GM18507 (cell line): ENCODE data around the gene AMBRA1.
A peak's percentile ranks its signal among the peaks of the same experiment; 100 is the strongest.

Source experiments
- DNase-seq: peaks from one replicate; pipeline ENCODE4 v3.0.0; 2011; ENCODE audit warnings: low read depth; ENCODE audit not compliant: insufficient read length; ENCODE audit errors: extremely low spot score
- FAIRE-seq: peaks from 2 replicates; lab custom pipeline; 2011; peaks lifted over from hg19 to GRCh38; lab: Jason Lieb, UNC

Gene AMBRA1

DNA sequence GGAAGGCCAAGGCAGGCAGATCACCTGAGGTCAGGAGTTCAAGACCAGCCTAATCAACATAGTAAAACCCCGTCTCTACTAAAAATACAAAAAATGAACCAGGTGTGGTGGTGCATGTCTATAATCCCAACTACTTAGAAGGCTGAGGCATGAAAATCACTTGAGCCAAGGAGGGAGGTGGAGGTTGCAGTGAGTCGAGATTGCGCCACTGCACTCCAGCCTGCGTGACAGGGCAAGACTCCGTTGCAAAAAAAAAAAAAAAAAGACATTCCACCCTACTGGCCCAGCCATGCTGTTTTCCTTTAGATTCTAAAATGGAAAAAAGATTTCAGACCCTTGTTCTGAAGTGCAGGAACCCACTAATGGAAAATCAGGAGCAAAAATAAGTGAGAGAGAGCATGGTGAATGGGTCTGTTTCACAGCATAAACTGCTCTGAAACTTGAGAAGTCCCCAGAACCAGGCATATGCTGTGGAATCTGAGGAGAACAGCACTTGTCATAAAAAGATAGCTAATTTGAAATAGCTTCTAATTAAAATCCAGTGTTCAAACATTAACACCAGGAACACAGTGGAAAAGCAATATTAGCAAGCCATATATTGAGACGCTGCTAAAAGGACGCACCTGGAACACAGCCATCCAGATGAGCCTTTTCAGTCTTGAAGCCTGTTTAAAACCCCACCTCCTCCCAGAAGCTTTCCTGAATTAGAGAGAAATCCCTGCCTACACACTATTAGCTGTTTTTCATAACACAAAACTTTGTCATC is 136.0 kb downstream of the AMBRA1 start:
- no peak for DNase-seq
- FAIRE-seq = no peak

DNA sequence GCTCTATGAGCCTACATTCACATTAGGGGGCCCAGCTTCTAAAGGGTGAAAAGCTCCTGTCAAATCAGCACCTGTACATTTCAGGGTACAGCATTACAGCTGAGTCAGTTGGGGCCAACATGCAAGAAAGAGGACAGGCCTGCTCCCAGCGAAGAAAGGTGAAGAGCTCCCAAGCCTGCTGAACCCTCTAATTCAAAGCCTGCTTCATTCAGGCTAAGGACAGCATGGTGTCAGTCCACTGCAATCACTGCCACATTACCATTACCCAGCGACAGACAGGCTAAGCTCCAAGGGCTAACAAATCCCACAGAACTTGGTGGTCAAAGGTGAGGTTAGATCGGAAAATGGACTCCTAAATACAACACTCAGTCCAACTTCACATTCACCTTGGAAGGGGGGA is 136.8 kb downstream of the AMBRA1 start:
- FAIRE-seq (no peak), DNase-seq (no peak)

DNA sequence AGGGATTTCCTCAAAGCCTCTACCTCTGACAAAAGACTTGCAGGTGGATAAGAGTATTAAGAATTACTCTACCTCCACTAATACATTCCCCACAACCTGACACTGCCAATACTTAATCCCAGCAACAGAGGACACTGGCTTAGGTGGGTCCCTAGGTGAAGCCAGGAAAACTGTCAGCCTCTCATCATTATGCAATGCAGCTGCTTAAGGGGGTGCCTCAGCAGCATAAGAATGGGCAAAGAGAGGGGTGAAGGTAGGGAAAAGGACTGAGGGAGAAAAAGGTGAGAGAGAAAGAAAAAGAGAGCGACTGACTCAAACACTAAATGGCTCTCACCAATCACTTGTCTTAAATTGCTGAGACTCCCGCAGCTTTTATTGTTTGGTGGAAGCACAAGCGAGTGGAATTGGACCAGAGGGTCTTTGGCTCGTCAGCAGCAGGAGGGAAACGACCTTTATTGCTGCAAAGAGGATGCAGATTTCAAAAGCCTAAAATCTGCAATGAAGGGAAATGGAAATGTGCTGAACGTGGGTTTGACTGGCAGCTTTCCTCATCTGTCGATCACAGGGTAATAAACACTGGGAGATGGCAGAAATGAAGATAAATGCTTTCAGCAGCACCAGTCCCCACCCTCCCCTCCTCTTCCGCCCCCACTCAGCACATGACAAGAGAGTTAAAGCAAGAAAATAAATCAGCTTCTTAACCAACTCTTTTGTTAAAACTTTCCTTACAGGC is 137.4 kb downstream of the AMBRA1 start:
- DNase-seq = no peak
- no peak for FAIRE-seq

DNA sequence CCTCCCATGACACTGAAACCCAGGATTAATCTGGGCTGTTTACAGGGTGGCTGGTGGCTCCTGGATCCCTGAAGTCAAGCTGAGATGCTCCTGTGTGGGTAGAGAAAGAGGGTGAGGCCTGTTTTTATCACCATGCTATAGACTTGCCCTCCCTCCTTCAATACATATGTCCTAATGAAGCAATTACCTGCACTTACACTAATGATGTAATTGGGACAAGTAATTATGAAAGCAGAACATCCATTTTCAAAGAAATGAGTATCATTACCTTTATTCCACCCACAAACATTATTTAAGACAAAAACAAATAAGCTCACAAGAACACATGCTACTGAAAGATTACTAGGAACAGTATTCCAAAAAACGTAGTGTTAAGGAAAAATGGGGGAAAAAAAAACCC is 138.0 kb downstream of the AMBRA1 start:
- FAIRE-seq = no peak
- no peak for DNase-seq

DNA sequence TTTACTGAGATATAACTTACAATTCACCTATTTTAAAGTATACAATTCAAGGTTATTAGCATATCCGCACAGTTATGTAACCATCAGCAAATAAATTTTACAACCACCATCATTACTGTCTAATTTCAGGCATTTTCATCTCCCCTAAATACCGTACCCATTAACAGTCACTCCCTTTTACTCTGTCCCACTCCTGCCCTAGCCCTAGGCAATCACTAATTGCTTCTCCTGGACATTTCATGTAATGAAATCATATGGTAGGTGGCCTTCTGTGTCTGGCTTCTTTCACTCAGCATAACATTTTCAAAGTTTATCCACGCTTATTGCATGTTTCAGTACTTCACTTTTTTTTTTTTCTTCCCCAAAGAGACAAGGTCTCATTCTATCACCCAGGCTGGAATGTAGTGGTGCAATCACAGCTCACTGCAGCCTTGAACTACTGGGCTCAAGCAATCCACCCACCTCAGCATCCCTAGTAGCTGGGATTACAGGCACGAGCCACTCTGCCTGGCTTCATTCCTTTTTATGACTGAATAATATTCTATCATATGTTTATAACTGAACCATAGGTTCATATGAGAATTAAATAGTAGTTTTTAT is 140.8 kb downstream of the AMBRA1 start:
- FAIRE-seq (no peak), DNase-seq (no peak)

DNA sequence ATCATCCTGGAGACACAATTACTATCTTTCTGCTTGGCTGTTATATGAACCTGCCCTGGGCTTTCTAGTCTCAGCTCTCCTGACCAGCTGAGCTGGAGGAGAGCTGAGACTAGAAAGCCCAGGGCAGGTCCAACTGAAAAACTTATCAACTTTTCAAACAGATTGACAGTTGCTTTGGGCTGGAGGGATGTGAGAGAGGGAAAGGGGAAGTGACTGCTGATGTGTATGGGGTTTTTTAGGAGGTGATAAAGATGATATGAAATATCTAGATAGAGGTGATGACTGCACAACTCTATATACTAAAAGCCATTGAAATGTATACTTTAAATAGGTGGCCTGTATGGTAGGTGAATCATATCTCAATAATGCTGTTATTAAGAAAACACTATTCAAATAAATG is 142.1 kb downstream of the AMBRA1 start:
- no peak for FAIRE-seq
- no peak for DNase-seq

DNA sequence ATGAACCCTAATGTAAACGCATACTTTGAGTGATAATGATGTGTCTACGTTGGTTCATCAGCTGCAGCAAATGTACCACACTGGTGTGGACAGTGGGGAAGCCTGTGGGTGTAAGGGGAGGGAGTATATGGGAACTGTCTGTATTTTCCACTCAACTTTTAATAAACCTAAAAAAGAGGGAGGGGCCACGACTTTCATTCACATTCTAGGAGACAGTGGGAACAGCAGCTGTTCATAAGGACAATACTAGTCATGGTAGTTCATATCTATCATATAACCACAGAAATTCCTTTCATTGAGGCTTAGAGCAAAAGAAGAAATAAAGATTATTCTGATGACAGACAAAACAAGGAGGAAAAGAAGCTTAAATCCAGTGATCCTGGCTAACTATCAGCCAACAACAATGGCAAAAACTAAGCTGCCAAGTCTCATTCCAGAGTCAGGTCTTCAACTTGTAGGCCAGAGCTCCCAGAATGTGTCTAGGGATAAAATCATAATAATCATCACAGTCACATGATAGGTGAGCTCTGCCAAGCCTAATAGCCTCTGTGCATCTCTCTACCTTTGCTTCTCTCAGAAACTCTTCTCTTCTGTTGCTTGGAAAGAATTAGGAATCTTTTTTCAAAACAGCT is 142.9 kb downstream of the AMBRA1 start:
- DNase-seq (no peak), FAIRE-seq (no peak)

DNA sequence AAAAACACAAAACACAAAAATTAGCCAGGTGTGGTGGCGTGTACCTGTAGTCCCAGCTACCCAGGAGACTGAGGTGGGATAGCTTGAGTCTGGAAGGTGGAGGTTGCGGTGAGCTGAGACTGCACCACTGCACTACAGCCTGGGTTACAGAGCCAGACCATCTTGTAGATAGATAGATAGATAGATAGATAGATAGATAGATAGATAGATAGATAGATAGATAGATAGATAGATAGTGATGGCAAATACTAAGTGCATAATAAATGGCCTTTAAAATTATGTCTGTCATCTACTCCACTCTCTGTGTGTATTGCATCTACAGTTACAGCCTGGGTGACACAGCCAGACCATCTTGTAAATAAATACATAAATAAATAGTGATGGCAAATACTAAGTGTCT is 146.3 kb downstream of the AMBRA1 start:
- DNase-seq (no peak), FAIRE-seq (no peak)

DNA sequence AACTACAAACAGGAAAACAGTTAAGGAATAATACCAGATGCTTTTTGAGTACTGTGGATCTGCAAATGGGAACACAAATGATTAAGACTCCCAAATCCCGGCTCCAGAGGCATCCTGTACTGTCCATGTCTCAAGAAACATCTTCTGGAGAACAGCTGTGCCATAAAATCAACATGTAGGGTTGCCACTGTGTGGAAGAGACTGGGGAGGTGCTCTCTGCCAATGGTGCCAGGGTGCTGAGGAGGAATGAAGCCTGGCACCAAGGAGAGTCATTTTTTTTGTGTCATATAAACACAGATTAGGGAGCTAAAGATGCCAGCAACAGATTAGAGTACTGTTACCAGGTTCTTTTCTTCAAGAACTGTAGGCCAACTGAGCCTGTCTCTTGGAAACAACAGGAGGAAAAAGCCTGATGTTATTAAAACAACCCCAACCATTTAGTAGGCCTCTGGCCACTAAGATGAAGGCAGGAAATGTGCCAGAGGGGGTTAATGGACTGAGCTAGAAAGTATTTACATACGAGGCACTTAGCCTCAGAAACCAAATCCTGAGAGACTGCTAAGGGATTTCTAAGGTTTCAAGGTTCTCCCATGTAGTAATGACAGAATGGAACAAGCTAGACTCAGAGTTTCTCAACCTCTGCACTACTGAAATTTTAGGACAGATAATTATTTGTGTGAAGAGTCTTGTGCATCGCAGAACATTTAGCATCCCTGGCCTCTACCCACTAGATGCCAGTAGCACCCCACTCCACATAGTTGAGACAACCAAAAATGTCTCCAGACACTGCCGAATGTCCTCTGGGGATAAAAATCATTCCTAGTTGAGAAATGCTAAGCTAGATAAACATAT is 147.7 kb downstream of the AMBRA1 start:
- no peak for FAIRE-seq
- no peak for DNase-seq

DNA sequence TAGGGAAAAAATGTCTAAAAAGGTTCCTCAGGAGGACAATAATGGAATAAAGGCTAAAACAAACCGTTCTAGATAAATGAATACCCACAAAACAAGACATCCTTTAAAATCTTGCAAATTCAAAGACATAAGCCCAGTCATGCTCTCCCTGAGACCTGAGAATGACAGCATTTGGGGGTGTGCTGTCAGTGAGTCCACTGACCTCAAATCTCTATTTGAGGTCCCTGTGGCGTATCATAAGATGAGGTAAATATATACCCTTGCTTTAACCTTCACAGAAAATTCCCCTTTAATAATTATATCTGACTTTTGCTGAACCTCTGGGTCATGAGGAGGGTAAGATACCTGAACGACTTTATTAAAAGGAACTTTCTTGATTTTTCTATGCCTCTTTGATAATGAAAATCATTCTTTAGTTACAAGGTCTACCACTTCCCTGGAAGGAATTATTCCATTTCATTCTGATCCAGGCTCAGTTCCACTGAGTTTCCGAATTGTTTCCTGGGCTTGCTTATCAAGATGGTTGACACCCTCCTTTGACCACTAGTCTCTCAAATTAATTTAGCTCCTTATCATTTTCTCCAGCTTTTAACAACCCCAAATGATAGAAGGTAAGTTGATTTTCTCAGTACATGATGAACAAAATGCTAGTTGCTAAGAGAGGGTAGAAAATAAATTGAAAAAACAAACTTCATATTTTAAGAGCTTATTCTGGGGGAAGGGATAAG is 148.5 kb downstream of the AMBRA1 start:
- DNase-seq (no peak), FAIRE-seq (no peak)

DNA sequence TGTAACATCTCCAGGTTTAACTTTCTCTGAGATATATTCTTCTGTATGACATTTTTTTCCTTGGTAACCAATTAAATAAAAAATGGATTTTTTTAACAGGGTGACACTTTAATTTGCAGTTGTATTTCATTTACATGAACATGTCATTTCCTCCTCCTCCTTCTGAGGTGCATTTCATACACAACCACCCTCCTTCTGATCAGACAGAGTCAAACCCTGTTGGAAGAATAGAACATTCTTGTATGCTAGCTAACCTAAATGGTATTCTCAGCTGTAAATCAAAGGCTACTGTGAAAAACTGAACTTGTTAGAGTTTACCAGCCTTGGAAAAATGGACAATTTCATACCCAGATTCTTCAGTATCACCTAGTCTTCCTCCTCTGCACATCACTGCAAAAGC is 149.5 kb downstream of the AMBRA1 start:
- no peak for DNase-seq
- no peak for FAIRE-seq

DNA sequence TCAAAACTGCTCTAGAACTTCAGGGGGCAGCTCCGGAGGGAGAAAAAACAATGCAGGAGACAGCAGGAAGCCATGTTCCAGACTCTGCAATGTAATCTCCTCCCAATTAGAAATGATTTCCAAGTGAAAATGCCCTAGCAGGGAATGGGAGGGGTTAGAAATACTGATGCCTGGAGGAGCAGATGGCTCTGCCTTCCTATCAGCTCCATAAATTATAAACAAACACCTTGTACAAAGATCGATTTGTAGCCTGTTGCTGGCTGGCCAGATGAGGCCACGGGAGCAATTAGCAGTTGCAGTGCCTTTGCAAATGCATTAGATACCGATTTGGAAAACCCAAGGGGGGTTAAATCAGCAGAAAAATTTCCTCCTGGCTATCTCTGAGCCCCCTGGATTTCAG is 155.6 kb downstream of the AMBRA1 start:
- DNase-seq (no peak), FAIRE-seq (no peak)

DNA sequence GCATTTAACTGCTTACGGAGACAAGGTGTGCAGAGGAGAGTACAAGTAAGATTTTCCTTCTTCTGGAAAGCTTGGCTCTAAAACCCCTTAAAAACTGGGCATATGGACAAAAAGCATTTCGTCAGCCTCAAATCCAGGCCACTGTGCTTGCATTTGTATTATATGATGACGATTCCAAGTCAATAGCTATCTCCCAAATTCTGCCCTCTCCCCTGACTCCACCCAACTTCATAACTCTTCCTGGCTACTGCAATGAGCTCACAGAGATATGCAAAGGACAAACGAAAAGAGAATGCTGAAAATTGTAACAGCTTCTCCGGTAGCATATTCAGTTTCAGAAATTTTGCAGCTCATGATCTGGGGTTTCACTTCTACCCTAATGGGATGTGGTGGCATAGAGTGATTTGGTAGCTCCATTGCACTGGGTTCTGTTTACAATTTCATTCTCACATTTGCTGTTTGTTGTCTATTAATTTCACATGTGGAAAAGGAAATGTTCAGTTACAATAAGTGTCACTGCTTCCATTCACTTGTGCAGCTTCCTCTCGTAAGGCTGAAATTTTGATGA is 156.6 kb downstream of the AMBRA1 start:
- peak; percentile 5 for FAIRE-seq
- no peak for DNase-seq

DNA sequence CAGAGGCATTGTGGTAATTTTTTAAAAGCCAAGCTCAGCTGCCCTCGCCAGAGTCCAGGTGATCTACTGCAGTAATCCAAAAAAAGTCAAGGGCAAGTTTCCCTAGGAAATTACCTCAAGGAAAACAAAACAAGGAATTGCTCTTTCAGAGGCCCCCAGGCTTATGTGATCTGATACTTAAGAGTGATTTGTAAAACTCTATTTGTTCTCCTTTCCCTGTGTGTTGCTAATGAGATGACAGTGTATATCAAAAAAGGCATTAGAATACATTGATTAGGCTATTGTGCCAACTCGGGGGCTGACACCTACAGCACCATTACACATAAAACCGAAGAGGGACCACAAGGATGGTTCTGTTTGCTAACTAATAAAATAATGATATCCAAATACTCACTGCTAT is 157.7 kb downstream of the AMBRA1 start:
- DNase-seq (no peak), FAIRE-seq (no peak)

DNA sequence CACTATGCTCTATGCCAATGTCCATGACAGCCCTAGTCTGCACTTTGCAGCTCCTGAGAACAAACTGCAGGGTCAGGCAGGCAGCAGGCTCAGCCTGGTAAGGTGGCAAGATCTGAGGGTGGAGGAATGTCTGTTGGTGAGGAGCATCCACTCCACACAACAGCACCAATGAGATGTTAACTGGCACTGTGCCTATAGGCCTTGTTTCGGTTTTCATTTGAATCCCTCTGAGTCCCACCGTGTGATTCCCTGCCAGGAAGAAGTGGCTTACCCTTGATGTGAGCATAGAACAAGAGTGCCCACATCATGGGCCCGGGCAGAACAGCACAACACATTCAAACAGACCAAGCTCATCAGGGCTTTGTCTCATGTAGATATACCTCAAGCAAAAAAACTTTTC is 158.1 kb downstream of the AMBRA1 start:
- no peak for FAIRE-seq

DNA sequence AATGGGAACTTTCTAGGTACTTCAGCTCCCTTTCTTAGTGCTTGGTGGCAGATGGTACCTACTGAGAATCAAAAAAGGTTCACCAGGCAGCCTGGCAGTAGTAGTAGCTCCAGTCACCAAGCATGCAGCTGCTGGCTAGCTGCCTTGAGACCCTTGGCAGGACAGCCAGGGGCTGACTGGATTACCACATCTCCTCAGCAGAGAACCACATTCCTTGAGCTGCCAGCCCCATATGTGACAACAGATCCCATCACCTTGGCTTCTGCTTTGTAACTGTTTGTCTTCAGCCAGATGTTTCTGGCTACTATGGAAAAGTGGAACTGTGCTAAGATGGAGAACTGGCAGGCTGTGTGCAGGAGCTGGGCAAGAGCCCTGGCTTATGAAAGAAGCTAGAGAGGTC is 162.6 kb downstream of the AMBRA1 start:
- DNase-seq = no peak
- no peak for FAIRE-seq

More for the DNA sequence above, 158.1 kb downstream of the AMBRA1 start:
- DNase-seq = no peak

DNA sequence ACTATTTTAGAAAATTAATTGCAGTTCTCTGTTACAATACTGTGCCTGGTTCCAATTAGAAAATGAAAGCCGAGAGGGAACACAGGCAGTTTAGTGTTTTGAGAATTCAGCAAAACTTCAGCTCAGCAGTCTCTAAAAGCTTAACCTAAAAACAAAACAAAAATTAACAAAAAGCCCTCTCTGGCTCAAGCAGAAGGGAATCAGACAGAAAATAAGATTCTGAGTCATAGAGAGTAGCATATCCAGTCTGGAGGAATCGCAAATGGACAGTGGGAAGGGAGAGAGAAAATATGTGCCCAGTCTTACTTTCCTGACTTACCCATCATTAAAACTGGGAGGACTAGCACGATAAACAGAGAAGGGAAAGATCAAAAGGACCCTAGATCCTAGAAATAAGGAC is 164.1 kb downstream of the AMBRA1 start:
- DNase-seq (no peak), FAIRE-seq (no peak)

DNA sequence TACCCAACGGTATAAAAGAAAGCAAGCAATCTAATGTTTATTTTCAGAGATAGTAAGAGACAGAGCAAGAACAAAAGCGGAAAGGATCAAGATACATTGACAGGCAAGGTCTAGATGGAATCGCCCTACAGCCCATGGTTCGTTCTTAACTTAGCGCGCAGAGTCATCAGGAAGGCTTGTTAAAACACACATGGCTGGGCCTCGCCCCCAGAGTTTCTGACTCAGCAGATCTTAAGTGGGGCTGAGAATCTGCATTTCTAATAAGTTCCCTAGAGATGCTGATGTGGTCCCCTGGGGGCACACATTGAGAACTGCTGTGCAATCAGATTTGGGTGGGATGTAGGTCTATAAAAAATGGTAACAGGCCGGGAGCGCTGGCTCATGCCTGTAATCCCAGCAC is 166.5 kb downstream of the AMBRA1 start:
- no peak for FAIRE-seq
- DNase-seq = no peak
